GM21576 (cell line): ENCODE measurements around the gene PDLIM4.

Source experiments
- ATAC-seq: cut with Tn5 transposase; IDR thresholded peaks from one replicate; pipeline ENCODE4 v1.9.1; 2021; ENCODE audit warnings: mild to moderate bottlenecking, moderate library complexity; ENCODE audit not compliant: unreplicated experiment

The PDLIM4 gene

GRCh38 chr5:132266031-132266835 lies 8.7 kb downstream of the PDLIM4 start:
- no peak for ATAC-seq

- ATAC-seq = no peak
Observed at GRCh38 chr5:132266836-132267160, 9.3 kb downstream of the PDLIM4 start.

GRCh38 chr5:132267166-132267739 lies 9.8 kb downstream of the PDLIM4 start:
- no peak for ATAC-seq

GRCh38 chr5:132267931-132268768 lies 10.7 kb downstream of the PDLIM4 start:
- no peak for ATAC-seq

GRCh38 chr5:132268769-132269551 lies 11.5 kb downstream of the PDLIM4 start:
- peak; percentile 64 for ATAC-seq

GRCh38 chr5:132269635-132270334 lies 12.3 kb downstream of the PDLIM4 start:
- ATAC-seq = no peak

GRCh38 chr5:132270335-132270665 lies 12.8 kb downstream of the PDLIM4 start:
- no peak for ATAC-seq

GRCh38 chr5:132270706-132271105 lies 13.2 kb downstream of the PDLIM4 start:
- no peak for ATAC-seq

- ATAC-seq = no peak
Observed at GRCh38 chr5:132271251-132272246, 14.1 kb downstream of the PDLIM4 start.

- no peak for ATAC-seq
Observed at GRCh38 chr5:132272311-132273210, 15.1 kb downstream of the PDLIM4 start.

- ATAC-seq = no peak
Observed at GRCh38 chr5:132273631-132274030, 16.1 kb downstream of the PDLIM4 start.

- no peak for ATAC-seq
Observed at GRCh38 chr5:132274050-132274792, 16.7 kb downstream of the PDLIM4 start.

- no peak for ATAC-seq
Observed at GRCh38 chr5:132275367-132276220, 18.1 kb downstream of the PDLIM4 start.

- no peak for ATAC-seq
Observed at GRCh38 chr5:132277256-132277655, 19.8 kb downstream of the PDLIM4 start.

- ATAC-seq = no peak
Observed at GRCh38 chr5:132277971-132278853, 20.7 kb downstream of the PDLIM4 start.

GRCh38 chr5:132279801-132280200 lies 22.3 kb downstream of the PDLIM4 start:
- no peak for ATAC-seq
